H4 (cell line): Measurements from ENCODE around the gene ZNF507. TPM values are rescaled to one million over a fixed set of nuclear protein-coding genes. Genes with fewer than 3 reads are reported as not detected.
A peak's percentile ranks its signal among the peaks of the same experiment; 100 is the strongest.

ENCODE experiments used
- DNase-seq: peaks from one replicate; pipeline ENCODE4 v3.0.0-alpha.2; 2015; ENCODE audit warnings: low spot score
- total RNA-seq: library from RNA; depleted of rRNA; stranded (reverse); fragments of >200 nt; shearing (Covaris generic); gene quantifications from 2 replicates; pipeline ENCODE4 v1.2.3, GENCODE V29; 2014

ZNF507 gene
- total RNA-seq, 1 experiment from 2014 or later = 5.1 TPM

DNA sequence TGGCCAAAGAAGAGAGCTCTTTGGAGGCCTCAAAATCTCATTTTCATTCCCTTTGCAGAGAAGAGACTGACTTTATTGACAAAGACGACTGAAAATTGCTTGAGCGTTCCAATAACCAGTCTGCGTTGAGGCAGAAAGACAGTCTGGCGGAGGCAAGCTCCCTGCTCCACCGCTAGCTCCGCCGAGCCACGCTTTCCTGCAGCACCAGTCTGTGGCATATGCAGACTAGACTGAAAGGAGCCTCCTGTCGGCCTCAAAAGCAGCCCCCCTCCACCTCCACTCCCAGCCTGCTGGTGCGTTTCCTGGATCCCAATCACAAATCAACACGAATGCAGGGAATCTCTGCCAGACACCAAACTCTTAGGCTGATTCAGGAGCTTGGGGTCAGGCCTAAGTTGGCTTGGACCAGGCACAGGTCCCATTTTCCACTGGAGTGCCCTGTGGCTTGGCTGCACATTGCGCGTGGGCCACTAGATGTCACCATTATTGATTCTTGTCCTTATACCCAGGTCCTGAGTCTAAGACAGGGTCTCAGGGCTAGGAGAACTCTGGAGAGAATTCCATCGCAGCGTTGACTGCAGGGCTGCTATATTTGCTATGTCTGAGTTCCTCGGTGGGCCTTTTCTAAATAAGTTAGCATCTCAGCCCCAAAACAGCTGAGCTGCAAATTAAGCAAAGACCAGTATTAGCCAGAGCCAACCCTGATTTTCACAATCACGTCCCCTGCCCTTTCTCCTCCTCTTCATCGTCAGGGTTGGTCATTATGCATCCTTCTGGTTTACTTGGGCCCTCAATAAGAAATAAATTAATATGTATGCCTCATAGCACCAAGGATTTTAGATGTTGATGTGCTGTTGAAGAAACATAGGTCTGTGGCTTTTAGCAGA is 5.2 kb upstream of the ZNF507 start:
- DNase-seq = peak; percentile 49

DNA sequence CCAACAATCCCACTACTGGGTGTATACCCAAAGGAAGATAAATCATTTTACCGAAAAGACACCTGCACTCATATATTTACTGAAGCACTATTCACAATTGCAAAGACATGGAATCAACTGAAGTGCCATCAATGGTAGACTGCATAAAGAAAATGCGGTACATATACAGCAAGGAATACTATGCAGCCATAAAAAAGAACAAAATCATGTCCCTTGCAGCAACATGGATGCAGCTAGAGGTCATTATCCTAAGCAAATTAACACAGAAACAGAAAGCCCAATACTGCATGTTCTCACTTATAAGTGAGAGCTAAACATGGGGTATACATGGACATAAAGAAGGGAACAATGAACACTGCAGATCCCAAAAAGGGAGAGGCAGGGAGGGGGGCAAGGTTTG is 2.7 kb upstream of the ZNF507 start:
- DNase-seq = no peak

DNA sequence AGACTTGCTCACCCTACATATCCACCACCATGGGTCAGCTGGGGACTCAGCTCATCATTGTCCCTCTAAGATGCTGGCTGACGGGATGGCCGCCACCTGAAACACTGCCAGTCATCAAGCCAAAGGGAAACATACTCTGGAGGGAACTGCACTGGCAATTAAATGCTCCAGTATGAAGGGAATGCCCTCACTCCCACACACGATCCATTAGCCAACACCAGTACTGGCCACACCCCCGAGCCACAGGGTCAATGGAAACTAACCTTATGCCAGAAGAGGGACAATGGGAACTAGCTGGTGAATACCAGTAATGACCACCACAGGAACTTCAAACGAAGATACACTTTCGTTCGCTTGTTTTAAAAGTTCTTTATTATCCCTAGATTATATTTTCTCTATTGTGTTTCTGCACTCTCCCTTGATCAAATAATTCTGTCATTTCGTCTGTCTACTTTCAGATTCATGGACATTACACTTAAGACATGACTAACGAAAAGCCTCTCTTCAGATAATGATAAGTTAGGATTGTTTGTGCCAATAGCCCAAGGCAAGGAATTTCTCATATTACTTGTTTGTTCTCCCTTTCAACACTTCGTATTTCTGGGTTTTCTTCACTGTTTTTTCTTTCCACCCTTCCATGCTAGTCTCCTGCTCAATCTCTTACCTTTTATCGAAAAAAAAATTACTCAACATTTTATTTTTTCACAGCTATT is 1.7 kb upstream of the ZNF507 start:
- DNase-seq = no peak

DNA sequence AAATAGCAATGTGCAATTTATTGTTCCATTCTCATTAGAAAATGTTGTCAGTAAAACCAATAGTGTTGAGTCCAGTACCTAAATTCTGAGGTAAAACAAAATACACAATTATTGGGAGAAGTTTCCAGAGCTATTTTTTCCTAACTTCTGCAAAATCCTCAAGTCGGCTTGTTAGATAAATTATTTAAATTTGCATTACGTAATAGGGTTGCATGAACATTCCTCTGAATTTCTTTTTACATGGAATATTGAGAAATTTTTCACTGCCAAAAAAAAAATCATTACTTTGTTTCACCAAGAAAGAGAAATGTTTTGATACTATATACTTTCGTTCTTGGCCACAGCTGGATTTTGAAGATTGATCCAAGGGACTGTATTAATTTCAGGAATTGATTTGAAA is 1.5 kb downstream of the ZNF507 start:
- DNase-seq = no peak

DNA sequence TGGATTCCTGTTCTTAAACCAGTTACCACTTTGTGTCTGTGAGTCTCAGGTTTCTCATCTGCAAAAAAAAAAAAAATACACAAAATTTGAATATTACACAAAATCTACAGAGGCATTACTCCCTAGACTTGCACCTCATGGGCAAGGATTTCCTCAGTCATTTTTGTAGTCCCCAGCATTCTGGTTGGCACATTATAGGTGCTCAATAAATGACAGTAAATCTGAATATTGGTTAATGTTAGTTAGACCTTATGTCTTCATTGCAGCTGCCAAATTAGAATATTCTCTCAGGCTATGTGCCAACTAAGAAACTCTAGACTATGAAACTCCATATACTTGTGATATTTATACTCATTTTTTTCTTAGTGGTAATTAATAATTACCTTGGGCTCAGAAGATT is 2.2 kb downstream of the ZNF507 start:
- DNase-seq = no peak

DNA sequence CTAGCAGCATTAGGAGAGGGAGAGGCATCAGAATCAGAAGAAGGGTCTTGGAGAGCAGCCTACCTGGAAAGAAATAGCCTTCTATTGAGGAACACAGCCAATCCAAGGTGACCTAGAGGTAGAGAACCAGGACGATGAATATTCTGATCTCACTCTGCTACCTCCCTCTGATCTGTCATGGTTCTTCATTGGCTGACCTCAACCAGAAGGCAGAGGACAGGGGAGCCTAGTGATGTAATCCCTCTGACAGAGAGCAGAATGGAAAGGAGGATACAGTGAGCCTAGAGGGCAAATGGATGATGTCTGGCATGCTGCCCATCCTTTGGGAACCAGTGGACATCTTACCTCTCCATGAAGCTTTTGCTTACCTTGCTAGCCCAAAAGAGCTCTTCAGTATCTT is 3.6 kb downstream of the ZNF507 start:
- DNase-seq = no peak

DNA sequence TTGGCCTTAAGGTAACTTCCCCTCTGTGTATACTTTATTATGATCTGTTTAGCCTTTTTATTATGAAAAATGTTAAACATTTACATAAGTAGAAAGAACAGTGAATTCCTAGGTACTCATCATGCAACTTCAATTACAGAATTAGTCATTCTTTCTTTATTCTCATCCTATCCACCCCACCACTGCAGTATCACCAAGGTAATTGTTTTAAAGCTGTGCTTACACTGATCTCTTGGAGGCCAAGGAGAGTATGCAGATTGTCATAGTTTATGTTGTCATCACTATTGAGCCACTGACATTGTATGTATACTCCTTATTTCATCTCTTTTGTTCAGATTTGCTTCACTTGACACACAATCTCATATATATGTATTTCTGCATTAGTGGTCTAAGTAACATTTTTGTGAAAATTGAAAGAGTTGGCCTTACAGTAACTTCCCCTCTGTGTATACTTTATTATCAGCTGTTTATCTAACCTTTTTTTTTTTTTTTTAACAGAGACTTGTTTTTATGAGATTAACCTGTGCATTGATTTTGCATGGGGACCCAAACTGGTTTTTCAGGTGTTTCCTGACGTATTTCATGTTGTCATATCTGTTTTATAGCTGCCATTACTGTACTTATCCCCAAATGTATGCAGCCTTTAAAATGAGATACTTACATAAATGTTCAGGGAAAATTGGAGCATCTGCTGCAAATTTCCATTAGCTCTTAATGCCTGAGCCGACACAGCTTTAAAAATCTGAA is 4.5 kb downstream of the ZNF507 start:
- DNase-seq = no peak

DNA sequence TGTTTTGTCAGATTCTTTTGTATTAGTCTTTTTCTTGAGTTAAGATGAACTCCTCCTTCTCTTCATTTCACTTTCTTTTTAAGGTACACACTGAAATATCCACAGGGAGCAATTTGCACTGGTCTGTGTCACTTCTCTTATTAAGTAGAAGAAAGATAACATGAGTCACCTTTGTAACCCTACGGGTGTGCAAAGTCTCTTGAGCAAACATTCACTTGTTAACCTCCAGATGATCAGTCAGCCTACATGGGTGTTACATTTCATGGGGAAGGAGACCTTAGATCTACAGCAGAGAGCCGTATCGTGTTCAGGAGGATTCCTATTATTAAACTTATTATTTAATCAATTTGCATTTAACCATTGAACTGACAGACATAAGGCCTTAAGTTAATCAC is 5.1 kb downstream of the ZNF507 start:
- DNase-seq = no peak

DNA sequence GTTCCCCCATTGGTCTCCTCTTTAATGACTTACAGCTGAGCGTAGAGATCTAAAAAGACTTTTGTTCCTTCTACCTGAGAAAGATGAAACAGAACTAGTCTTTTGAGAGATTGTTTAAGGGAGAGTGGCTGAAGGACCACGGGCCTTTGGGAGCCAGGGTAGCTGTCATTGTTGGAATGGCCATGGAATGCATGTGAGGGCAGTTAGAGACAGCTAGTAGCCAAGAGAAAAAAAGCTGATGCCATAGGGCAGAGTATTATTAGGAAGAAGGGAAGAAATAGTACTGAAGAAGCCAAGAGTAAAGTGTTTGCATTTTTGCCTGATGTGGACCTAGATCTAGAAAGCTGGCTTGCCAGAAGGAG is 5.6 kb downstream of the ZNF507 start:
- DNase-seq = no peak

DNA sequence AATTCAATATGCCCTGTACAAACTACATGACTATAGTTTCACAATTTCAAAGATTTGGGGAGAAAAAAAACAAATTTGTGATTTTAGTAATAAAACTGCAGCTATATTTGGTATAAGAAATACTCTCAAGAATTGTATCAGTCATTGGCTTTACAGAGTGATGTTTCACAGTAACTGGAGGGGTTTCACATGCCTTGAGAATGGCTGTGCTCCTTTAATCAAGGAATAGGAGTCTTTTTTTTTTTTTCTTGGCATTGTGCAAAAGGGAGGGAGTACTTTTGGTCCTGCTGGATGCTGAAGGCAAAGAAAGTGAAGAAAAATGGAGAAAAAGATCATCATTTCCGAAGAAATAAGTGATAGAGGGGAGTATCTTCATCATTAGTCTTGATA is 6.8 kb downstream of the ZNF507 start:
- no peak for DNase-seq

DNA sequence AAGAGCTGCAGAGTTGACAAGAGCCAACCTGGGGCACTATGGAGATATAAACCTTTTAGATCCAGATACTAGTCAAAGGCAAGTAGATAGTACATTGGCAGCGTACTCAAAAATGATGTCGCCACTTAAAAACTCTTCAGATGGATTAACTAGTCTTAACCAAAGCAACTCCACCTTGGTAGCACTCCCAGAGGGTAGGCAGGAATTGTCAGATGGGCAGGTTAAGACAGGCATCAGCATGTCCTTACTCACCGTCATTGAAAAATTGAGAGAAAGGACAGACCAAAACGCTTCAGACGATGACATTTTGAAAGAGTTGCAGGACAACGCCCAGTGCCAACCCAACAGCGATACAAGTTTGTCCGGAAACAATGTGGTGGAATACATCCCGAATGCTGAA is 8.9 kb downstream of the ZNF507 start:
- DNase-seq = no peak

DNA sequence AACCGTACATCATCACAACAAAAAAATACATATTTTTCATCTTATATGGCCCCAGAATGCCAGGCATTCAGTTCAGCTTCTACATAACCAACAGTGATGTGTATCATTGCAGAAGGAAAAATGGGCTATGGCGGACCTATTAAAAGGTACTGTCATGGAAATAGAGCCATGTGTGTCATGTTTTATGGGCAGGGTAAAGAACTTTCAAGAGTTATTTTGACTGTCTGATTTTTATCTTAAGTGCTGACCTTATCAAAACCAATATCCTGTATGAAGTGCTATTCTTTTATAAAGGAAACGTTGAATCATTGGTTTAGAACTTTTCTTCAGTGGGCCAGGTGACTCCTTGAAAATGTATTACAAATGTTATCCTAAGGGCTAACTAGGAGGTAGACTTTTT is 9.9 kb downstream of the ZNF507 start:
- DNase-seq = no peak

DNA sequence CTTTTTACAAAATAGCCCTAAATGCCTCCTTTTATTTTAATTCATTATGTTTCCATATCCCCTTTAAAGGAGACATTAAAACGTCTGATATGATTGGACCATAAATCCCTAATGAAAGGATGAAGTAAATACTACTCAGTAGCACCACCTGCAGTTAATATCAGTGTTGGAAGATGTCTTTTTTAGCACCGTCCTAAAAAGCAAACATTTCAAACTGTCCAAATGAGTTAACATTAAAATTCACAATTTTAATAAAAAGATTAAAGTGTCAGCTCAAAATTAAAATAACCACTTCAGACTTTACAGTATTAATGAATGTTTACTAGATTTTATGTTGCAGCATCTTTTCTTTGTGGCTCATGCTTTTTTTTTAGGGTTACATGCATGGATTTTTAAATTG is 12.3 kb downstream of the ZNF507 start:
- no peak for DNase-seq

DNA sequence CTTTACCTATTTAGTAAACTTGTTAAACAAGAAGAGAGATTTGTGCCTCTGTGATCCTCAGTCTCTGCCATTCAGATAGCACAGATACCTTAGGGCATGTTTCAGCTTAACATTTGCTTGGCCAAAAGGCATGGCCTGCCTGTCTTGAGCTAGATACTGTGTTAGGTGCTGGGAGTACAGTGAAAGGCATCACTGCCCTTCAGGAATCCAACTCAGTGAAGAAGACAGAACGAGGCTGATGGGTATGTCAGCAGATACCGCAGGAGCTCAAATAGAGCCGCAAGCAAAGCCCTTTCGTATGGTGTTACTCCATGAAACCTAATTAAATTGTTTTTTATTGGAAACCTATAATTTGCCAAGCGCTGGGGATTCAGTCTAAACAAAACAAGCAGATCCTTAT is 12.9 kb downstream of the ZNF507 start:
- no peak for DNase-seq

DNA sequence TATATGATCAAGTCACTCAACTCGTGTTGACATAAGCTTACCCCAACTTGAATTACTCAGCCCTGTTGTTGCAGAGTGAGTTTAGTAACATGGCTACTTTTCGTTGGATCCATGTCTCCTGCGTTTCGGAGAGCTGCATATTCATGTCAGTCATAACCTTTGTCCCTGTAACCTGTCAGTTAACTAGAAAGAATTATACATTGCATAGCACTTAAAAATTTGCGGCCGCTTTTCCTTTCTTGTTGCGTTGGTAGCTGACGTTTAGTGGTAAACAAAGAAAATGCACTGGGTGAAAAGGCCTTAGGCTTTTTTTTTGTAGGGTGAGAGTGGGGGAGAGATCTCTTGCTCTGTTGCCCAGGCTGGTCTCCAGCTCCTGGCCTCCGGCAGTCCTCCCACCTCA is 14.2 kb downstream of the ZNF507 start:
- DNase-seq = no peak

DNA sequence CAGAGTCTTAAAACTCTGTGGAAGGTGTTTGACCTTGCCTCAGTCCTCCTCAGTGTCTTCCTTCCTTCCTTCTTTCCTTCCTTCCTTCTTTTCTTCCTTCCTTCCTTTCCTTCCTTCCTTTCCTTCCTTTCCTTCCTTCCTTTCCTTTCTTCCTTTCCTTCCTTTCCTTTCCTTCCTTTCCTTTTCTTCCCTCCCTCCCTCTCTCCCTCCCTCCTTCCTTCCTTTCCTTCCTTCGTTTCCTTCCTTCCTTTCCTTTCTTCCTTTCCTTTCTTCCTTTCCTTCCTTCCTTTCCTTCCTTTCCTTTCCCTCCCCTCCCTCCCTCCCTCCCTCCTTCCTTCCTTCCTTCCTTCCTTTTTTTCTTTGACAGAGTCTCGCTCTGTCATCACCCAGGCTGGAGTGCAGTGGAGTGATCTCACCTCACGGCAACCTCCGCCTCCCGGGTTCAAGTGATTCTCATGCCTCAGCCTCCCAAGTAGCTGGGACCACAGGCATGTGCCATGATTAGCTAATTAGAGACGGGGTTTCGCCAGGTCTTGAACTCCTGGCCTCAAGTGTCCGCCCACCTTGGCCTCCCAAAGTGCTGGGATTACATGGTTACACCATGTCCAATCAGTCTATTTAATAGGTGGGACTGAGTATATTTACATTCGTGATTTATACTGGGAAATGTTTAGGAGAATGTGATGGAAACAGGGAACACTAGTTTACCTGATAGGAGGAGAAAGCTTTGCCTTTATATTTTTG is 16.3 kb downstream of the ZNF507 start:
- no peak for DNase-seq

DNA sequence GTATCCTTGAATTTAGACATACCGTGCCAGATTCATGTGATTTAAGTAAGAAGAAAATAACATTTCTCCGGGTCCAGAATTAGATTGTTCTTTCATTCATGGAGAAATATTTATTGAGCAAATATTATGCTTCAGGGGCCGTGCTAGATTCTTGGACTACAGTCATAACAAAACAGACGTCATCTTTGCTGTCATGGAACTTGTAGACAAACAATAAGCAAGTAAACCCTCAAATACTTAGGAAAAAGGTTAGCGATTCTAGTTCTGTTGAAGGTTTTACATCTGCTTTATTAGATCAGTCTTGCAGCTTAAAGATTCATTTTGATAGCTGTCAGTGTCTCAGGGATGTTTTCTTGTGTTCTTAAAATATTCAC is 16.9 kb downstream of the ZNF507 start:
- no peak for DNase-seq

DNA sequence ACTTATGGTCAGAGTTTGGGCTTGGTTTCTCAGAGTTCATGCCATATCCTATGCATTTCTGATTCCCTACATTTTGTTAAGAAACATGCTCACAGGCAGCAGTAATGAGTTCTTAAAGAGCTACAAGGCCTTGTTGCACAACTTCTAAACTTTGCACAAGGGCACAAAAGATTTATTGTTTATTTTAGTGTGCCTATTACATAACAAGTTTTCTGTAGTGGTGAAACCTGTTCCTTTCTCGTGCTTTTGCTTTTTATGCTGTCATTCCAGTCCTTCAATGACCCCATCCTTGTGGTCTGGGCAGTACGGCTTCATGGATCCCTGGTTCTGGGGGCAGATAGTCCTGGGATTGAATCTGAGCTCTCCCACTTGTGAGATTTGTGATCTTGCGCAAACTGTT is 17.8 kb downstream of the ZNF507 start:
- peak; percentile 28 for DNase-seq

DNA sequence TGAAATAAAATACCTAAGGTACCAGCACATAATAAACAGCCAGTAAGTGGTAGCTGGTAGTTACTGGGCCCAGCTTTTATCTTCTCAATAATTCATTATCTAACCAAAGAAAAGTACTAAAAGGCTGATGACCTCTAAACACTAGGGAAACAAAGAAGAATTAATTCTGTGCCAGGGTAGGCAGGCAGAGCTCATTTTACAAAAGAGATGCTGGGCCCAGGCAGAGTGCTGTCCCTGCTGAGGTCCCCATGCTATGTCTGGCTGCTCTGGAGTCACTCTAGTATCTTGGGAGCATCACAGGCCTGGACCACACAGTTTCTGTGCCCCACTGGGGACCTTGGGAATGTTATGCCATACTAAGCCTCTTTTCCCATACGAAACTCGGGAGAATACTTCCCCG is 18.2 kb downstream of the ZNF507 start:
- DNase-seq = no peak

DNA sequence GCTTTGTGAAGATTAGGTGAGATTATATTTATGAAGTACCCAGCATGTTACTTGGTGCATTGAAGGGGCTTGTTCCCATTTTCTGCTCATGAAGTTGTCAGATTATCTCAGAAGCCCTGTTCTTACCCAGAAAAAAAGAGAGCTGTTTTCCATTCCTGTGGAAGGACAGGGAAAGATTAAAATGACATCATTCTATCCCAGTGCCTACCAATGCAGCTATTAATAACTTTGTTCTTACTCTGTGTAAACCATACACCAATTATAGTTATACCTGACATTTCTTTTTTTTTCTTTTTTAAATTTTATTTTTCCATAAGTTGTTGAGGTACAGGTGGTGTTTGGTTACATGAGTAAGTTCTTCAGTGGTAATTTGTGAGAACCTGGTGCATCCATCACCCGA is 18.6 kb downstream of the ZNF507 start:
- no peak for DNase-seq

DNA sequence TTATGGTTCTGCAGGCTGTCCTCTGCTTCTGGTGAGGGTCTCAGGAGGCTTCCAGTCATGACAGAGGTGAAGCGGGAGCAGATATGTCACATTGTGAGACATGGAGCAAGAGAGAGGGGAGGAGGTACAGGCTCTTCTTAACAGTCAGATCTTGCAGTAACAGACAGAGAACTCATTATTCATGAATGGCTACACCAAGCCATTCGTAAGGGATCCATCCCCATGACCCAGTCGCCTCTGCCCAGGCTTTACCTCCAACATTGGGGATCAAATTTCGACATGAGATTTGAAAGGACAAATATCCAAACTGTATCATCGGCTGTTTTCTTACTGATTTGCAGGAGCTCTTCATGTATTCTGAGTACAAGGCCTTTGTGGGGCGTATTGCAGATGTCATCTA is 21.7 kb downstream of the ZNF507 start:
- no peak for DNase-seq

DNA sequence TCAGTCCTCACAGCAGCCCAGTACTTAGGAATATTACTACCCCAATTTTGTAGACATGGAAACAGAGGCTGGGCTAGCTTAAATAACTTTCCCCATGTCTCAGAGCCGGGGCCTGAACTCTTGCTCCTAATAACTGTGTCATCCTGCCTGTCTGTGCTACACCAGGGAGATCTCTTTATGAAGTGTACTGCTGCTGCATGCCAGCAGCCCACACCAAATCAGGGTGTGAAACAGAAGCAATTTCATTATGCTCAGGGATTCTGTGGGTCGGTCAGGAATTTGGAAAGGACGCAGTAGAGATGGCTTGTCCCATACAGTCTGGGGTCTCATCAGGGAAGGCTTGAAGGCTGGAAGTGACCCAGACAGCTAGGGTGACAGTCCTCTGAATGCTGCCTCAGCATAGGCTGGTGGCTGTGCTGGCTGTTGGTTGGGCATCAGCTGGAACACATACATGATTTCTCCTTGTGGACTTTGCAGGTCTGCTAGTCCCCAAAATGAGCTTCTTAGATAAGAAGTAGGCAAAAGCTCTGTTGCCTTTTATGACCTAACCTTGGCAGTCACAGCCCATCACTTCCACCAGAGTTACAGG is 22.6 kb downstream of the ZNF507 start:
- no peak for DNase-seq
